Measurements from ENCODE around the gene ADAMTSL4. TPM values are rescaled to one million over a fixed set of nuclear protein-coding genes. Genes with fewer than 3 reads are reported as not detected.
"Not testable (repeated sequence)": the region's sequence is repeated elsewhere in the genome, so short reads cannot be mapped to it uniquely, and the experiment has no call there.

ADAMTSL4 gene
- total RNA-seq, 6 experiments from 2014 or later, result 20.5 to 35.2 (median 31.5) TPM

- Histone ChIP-seq H3K4me3 (peak overlapping the region in 2 of 3 donors; percentile 58 to 62), H3K36me3 (peaks cover 0 to 4% (median 0%) of the 10 kb centered on the region in 4 donors), H3K9me3 (no peaks in the 10 kb centered on the region), H3K27me3 (no peaks in the 10 kb centered on the region), H3K4me1 (peaks cover 0 to 75% (median 33%) of the 10 kb centered on the region in 4 donors), H3K27ac (peak overlapping the region; percentile 94 to 99 (median 99))
- 5% methylated on average over 4 of the region's 4 CpGs for WGBS (ENCODE audit: insufficient coverage, low coverage, low lambda C conversion rate, missing lambda C conversion rate)
- ATAC-seq (peak in 1 of 4 donors; percentile 0), DNase-seq (peak in 1 of 3 donors; percentile 71)
- no peak for TF ChIP-seq POLR2A (IDR thresholded peaks at IDR 0.05)
- TF ChIP-seq CTCF (IDR thresholded peaks at IDR 0.05), result no peak
- intact Hi-C loops (cut with DNase I), result loop anchor here in 1 of 2 donors (5.0 kb wide), 1 partner anchor 55 kb away; no protein-coding TSS in a partner anchor
Observed at GRCh38 chr1:150562446-150563339, 13.5 kb downstream of the ADAMTSL4 start.

- intact Hi-C loops (cut with DNase I), result loop anchor here in 1 of 2 donors (5.0 kb wide), 1 partner anchor 54 kb away; no protein-coding TSS in a partner anchor
- H3K27me3 ChIP-seq, result no peaks in the 10 kb centered on the region
- H3K9me3 ChIP-seq, result no peaks in the 10 kb centered on the region
- no peak overlapping the region for H3K4me3 ChIP-seq
- no peak for ATAC-seq
- peak; percentile 69 to 78 (median 75) for DNase-seq
- H3K27ac ChIP-seq, result peak overlapping the region; percentile 94 to 99 (median 99)
- peaks cover 0 to 83% (median 35%) of the 10 kb centered on the region in 4 donors for H3K4me1 ChIP-seq
- TF ChIP-seq CTCF (IDR thresholded peaks at IDR 0.05) (no peak), POLR2A (IDR thresholded peaks at IDR 0.05) (no peak)
- peaks cover 0 to 4% (median 0%) of the 10 kb centered on the region in 4 donors for H3K36me3 ChIP-seq
- 18% methylated on average over 4 of the region's 4 CpGs for WGBS (ENCODE audit: insufficient coverage, low coverage, low lambda C conversion rate, missing lambda C conversion rate)
Observed at GRCh38 chr1:150563340-150564038, 14.3 kb downstream of the ADAMTSL4 start.

GRCh38 chr1:150564051-150564991 is 15.1 kb downstream of the ADAMTSL4 start:
- no peak overlapping the region for H3K4me3 ChIP-seq
- TF ChIP-seq POLR2A (IDR thresholded peaks at IDR 0.05) (no peak), CTCF (IDR thresholded peaks at IDR 0.05) (no peak)

GRCh38 chr1:150565240-150565991 is 16.2 kb downstream of the ADAMTSL4 start:
- H3K27me3 ChIP-seq; DNase-seq; H3K4me3 ChIP-seq; intact Hi-C loops (cut with DNase I); ATAC-seq; H3K9me3 ChIP-seq; H3K36me3 ChIP-seq: not testable (repeated sequence)
- peak overlapping the region; percentile 62 to 99 (median 94) for H3K27ac ChIP-seq
- 84% methylated on average over 14 of the region's 14 CpGs for WGBS (ENCODE audit: insufficient coverage, low coverage, low lambda C conversion rate, missing lambda C conversion rate)
- H3K4me1 ChIP-seq, result peaks cover 0 to 88% (median 42%) of the 10 kb centered on the region in 4 donors

More at GRCh38 chr1:150564051-150564991, 15.1 kb downstream of the ADAMTSL4 start:
- no peaks in the 10 kb centered on the region for H3K9me3 ChIP-seq
- DNase-seq, result no peak
- ATAC-seq, result no peak
- H3K4me1 ChIP-seq, result peaks cover 0 to 90% (median 40%) of the 10 kb centered on the region in 4 donors
- intact Hi-C loops (cut with DNase I), result loop anchor here in 1 of 2 donors (5.0 kb wide), 1 partner anchor 53 kb away; no protein-coding TSS in a partner anchor
- H3K27ac ChIP-seq, result peak overlapping the region; percentile 94 to 99 (median 99)
- no peaks in the 10 kb centered on the region for H3K36me3 ChIP-seq
- H3K27me3 ChIP-seq, result no peaks in the 10 kb centered on the region
- 41% methylated on average over 5 of the region's 5 CpGs for WGBS (ENCODE audit: insufficient coverage, low coverage, low lambda C conversion rate, missing lambda C conversion rate)
